Measurements from ENCODE around the gene C5.

GRCh38 chr9:120985819-120986222 is 64.3 kb downstream of the C5 start:
- no peak for TF ChIP-seq POLR2A (IDR thresholded peaks at IDR 0.05; ENCODE audit: low read depth, low read length)
- TF ChIP-seq POLR2AphosphoS5 (IDR thresholded peaks at IDR 0.05; ENCODE audit: low read depth, low read length), result no peak
- TF ChIP-seq TAF1 (IDR thresholded peaks at IDR 0.05; ENCODE audit: low read depth, low read length), result no peak
- TF ChIP-seq POU2F2 (IDR thresholded peaks at IDR 0.05; ENCODE audit: low read depth, low read length), result no peak
- TF ChIP-seq SPI1 (IDR thresholded peaks at IDR 0.05; ENCODE audit: low read depth, low read length), result no peak
